GM18520 (cell line): ENCODE results near the gene BMPR1B.

Experiments
- ATAC-seq: cut with Tn5 transposase; IDR thresholded peaks from one replicate; pipeline ENCODE4 v1.9.1; 2021; ENCODE audit not compliant: unreplicated experiment

Gene BMPR1B

DNA sequence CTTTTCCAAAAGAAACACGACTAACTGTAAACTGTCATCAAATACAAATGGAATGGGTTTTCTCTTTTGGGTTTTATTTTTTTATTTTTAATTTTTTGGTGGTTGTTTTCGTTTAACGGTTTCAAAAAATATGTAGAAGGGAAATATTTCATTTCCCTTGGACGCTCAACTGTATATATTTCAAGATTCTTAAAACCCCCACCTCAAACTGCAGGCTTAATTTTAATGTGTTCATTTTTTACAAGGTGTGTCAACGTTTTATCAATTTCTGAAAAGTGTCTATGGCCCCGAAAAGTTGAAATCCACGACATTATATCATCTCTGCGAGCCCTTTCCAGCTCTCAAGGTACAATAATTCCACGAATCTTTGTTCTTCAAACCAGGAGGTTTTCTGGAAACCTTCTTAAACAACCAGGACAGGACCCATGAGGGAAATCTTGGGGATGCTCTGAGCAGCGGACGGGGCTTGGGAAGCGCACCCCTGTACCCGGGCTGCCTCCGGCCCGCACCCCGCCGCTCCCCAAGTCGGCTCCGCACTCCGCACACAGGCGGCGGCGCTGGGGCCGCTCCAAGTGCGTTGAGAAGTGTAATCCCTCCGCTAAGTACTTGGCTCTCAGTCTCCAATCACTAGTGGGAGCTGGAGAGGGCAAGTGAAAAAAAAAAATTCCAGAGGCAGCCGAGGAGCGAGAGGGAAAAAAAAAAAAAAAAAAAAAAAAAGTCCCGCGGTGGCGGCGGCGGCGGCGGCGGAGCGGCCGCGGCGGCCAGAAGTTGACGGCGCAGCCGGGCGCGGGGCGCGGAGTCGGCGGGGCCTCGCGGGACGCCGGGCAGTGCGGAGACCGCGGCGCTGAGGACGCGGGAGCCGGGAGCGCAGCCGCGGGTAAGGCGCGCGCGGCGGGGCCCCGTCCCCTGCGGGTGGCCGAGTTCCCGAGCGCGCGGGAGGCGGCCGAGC is at the start of gene BMPR1B:
BMPR1B (plus strand) TSS at position 764 of the 949 bp plus-strand sequence. CDS start 346,470 bp downstream, outside the sequence.
- ATAC-seq: no peak

DNA sequence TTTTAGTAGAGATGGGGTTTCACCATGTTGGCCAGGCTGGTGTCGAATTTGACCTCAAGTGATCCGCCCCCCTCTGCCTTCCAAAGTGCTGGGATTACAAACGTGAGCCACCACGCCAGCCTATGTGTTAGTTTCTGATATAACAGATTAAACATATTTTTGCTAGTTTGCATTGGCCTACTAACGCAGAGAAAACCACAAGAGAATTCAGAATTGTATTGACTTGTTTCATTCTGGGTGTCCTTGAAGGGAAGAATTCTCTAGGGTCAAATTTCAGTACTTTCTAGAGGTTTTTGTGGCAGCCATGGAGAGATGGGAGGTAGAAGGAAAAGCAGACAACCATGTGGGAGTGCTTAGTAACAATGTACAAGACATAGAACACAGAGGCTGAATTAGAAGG is 46.1 kb upstream of the BMPR1B start:
- ATAC-seq: no peak

DNA sequence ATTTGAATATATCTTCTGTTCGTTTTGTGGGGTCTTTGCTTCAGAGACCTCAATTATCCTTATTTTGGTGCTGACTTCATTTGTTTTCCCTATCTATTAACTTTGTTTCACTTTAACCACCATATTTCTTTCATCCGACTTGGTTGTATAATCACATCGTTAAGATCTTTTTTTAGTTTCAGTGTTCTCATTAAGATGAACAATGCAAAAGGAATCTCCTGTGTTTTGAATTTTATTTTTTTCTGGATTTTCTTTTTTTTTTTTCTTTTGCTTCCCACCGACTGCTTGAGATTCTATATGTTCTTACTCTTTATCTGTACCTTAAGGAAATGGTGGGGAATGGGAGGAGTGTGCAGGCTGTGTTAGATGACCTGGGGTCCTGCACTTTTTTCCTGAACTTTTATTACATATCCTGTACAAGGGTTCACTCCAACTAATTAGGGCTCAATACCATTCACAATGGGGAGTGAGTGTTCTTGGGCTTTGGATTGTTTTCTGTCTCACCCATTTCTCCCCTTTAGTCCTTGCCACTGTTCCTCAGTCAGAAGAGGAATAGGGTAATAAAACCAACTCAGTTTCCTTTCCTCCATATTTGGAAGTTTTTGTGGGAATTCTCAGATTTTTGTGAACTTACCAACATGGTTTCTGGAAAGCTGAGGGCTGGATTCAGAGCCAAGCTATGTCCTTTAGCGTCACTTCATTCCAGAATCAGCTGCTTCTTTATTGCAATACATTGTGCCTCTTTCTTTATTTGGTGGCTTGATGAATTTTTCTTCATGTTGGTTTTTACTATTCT is 43.2 kb upstream of the BMPR1B start:
- ATAC-seq: no peak

DNA sequence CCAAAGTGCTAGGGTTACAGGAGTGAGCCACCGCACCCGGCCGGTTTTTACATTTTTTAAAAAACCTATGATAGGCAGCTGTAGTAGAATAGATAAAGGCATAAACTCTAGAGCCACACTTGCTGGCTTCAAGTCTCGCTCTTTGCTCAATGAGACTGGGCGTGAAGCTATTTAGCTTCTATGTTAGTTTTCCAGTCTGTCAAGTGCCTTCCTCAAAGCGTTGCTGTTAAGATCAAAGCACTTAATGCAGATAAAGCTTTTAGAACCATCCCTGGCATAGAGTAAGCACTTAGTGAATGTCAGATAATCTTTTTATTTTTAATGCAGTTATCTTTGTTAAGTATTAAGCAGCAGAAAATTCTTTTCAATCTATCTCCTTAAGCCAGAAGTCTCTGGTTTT is 42.0 kb upstream of the BMPR1B start:
- no peak for ATAC-seq

DNA sequence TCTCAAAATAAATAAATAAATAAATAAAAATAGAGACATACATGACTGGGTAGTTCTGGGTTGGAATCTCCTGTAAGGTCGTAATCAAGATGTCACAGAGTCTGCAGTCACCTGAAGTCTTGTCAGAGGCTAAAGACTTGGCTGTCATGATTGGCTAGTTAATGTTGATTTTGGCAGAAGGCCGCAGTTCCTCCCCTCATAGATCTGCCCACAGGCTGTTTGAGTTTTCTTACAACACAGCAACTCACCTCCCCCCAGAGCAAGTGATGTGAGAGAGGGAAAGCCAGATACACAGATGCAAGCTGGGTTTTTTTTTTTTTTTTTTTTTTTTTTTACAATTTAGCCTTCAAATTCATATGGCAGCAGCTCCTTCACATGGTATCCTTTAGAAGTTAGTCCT is 36.4 kb upstream of the BMPR1B start:
- no peak for ATAC-seq

DNA sequence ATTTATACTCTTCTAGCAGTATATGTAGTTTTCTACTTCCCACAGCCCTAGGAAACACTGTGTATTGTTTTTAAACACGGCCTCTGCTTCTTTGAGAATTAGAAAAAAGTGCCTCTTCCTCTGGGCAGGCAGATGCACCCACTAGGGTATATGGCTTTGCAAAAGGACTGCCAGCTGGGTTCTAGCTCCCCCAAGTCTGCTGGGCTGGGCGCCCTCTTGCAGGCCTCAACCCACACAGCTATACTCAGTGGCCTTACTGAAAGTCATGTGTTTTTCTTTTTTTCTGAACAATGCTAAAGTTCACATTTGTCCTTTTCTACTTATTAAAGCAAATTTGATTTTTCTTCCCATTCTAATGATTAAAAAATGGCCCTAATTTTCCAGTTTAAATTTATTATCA is 35.5 kb upstream of the BMPR1B start:
- no peak for ATAC-seq

DNA sequence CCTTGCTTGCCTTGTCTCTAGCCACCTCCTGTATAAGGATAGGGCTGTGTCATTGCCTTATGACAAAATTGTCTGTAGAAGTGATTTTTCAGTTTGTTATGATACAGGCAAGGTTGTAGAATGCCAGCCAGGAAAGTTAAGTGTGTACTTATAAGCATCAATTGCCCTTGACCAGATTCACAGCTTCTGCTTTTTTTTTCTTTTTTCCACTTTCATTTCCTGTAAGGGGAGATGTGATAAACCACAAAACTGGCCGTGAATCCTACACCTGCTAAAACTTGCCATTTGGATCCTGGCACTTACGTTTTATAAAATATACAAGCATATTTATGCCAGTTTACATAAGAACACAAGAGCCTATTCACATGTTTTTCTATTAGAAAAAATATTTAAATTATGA is 35.0 kb upstream of the BMPR1B start:
- ATAC-seq: no peak

DNA sequence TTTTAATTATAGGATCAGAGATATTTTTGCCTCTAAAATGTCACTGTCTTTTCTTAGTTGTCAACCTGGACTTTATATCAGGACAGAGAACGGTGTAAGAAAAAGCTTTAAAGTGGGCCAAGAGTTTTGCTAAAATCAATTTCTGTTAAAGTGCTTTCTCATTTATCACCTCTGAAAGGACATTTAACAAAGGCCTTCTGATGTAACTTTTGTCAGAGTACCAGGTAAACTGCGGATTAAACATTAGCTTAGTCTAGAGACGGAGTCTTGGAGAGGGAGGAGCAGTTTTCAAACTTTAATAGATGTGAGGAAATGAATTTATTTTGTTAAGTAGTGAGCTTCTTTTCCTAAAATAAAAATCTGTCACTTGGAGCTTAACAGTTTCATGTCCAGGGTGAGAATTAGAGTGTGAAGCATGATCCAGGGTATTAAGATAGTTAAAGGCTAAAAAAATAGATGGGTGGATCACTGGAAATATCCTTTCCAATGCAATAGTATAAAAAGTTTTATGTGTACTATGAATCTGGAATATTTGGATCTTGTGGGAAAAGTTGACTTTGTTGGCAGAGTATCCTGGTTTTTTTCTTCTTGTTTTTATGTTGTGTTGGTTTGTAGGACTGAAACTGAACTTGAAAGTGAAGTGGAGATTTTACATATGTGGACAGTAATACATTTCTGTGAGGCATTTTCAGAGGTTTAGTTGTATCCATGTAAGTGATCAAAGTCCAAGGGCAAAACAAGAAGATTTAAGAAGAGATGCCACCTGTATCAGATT is 33.6 kb upstream of the BMPR1B start:
- ATAC-seq: no peak

DNA sequence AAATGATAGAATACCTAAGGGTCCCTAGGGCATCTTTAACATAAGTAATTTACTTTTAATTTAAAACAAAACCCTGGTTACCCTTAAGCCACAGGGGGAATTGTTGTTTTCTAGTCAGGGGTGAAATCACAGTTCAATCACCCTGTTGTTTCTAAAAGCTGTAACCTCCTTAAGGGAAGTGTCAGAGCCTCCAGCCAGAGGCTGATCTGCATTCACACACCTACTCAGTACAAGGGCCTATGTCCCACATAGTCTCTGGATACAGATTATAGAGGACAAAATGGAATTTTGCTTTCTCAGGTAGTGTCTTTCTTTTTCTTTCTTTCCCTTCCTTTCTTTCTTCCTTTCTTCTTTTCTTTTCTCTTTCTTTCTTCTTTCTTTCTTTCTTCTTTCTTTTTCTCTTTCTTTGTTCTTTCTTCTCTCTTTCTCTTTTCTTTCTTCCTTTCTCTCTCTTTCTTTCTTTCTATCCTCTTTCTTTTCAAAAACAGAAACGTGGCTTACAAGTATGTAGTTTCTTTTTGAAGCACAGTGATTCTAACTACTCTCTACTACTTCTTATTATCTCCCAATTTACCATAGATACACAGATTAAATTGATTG is 31.1 kb upstream of the BMPR1B start:
- ATAC-seq: no peak

DNA sequence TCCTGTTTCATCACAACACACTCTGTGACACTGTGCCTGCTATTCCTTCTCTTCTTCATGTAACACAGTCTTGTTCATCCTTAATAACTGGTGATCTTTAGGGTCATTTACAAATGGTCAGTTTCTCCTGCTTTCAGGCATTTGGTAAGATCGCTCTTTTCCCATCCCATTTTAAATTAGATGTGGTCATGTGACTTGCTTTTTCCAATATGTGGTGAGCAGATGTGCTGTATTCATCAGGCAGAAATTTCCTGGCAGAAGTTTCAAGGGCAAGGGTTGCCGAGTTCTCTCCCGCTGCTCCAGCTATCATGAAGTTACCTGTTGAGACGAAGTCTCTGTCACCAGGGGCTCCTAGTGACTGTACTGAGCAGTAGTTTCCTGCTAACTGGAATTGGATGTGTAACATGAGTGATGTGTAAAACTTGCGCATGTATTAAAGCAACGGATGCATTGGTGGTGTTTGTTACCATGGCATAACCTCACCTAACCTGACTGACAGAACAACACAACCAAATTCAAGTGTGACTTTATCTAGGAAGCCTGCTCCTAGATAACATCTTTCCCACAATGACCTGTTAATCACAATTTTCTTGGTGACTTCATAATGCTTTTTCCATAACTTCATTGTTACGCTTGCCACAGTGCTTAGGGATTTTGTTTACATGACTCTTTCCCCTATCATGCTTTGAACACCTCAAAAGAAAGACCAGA is 29.5 kb upstream of the BMPR1B start:
- no peak for ATAC-seq

DNA sequence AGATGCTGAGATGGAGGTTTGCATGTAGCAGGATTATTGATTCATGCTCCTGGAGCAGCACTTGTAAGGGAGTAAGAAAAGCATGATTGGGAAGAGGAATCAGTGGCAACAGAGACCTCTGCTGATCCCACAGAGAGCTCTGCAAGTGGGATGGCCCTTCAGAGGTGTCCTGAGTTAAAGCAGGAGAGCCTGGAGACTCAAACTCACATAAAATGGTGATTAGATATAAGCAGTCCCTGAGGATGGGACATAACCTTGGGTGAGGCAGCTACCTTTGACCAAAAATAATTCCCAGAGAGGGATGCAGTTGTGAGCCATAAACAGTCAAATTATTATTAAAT is 25.4 kb upstream of the BMPR1B start:
- ATAC-seq: no peak

DNA sequence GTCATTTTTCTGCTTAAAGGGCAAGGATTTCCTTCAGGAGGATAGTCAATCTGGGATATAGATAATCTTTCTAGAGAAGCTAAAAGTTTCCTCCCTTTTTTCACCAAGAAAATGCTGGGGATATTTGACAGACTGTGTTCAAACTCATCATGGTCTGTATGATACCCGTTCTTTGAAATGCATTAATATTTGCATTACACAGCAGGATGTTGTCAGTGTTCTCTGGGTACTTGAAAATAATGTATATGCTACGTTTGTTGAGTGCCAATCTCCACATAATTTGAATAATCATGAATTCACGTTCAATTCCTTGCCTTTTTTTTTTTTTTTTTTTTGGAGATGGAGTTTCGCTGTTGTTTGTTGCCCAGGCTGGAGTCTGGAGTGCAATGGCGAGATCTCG is 18.0 kb upstream of the BMPR1B start:
- no peak for ATAC-seq

DNA sequence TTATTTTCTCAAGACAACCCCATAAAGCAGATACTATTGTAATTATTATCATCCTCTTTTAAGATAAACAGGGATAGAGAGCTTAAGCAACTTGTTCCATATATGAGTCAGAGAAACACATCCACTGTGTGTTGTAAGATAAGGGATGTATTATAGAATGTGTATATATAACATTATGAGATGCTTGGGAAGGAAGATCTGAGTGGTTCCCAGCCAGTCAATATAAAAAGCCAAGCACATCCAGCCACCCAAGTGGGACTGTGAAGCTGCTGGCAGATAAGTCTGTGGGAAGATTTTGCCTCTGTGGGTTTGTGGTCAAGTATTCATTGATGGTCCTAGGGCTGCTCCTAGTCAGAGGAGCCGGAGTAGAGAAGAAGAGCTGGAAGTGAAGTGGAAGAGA is 16.5 kb upstream of the BMPR1B start:
- ATAC-seq: no peak

DNA sequence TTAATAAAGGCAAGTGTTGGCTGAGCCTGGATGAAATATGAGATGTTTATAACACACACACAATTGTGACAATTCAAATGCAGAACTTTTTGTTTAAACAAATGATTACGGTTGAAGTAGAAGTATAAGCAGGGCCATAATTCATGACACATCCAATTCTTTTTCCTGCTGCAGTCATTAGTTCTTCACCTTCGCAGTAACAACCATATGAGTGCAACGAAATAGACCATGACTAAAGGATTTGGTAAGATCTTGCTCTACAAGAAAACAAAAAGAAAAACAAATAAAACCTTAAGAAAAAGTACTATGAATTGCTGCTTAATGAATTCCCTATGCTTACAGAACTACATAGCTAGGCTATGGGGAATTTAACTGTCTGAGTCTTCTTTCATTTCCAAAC is 13.9 kb upstream of the BMPR1B start:
- no peak for ATAC-seq

DNA sequence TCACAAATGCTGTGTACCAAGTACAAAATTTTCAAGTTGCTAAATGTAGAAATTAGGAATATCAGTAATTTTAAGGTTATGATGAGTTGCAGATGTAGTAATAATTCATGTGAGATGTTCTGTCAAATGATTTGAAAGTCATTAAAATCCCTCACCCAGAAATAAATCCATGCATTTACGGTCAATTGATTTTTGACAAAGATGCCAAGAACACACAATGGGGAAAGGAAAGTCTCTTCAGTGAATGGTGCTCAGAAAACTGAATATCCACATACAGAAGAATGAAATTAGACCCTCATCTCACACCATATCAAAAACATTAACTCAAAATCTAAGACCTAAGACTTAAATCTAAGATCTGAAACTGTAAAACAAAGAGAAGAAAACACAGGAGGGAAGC is 12.9 kb upstream of the BMPR1B start:
- no peak for ATAC-seq

DNA sequence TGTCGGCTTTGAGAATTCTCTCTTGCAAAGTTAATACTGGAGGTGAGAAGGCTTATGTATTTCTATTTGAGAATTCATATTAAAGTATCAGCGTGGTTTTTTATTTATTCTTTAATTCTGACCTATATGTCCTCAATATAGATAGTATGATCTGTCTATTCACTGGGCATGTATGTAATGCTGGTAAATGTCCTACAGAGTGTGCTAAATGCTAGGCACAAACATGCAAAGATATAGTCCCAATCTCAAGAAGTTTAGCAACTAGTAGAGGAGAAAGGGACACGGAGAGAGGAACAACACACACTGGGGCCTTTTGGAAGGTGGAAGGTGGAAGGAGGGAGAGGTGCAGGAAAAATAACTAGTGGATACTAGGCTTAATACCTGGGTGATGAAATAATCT is 11.0 kb upstream of the BMPR1B start:
- ATAC-seq: no peak

DNA sequence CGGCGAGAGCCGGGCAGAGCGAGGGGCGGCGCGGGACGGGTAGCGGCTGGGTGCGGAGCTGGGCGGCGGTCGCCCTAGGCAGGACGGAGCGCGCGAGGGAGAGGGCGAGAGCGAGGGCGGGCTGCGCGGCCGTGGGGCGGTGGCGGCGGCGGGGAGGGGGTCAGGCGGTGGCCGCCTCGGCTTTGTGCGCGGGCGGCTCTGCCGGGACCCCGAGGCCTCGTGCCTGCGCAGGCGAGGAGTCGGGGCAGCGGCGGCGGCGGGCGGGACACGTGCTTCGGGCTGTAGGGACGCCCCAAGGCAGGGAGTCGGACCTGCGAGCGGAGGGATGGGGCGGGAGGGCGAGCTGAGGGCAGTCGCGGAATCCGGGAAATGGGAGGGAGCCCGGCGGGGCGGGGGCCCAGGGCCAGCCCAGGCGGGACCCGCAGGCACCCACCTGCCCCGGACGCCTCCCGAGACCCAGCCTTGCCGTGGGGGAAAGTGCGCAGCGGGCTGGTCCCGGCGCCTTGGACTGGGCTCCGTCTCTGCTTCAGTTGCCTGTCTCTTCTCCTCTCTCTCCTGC is 465 bp downstream of the BMPR1B start:
- no peak for ATAC-seq

DNA sequence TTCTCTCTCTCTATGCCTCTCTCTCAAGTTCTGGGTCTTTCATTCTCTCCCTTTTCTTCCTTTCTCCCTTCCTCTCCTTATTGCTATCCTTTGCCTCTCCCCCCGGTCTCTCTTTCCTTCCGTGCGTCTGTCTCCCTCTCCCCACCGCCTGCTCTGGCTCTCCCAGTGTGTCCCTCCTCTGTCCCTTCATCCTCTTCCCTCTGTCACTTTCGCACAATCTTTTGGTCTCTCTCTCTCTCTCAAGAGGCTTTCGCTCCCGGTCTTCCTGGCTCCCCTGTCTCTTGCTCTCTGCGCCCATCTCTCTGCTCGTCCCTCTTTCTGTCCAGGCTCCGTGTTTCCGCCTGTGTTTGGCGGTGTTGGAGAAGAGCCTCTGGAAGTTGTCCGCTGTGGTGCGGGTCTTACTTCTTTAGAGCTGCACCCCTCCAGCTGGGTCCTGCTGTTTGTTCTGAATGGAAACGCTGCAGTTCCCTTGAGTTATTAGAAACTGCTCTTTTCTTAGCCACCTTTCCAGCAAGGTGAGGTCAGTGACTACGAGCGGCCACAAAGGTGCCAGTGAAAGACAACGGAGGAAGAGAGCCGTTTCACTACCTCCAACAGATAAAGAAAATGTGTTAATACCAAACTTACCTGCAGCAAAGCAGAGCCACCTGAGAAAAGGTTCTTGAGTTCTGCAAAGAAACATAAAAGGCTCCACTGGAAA is 1.1 kb downstream of the BMPR1B start:
- ATAC-seq: no peak

DNA sequence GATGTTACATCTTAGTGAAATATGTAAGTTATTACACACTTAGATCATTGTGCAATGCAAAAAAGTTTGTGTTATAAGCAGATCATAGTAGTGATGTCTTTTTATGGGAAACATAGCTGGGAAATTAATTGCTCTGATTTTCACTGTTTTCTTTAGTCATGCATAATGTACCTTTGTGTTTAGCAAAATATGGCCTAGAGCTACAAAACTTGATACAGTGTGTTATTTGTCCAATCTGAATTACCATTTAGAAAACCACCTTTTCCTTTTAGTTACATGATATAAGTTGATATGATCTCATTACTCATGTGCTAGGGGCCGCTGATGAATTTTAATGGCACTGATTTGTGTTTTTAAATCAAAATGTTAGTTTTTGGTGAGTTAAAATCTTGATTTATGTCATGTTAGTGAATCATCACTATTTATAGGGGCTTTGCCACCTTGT is 2.0 kb downstream of the BMPR1B start:
- no peak for ATAC-seq
